HS-27A (cell line): ENCODE results near the gene PARD3B.
A peak's percentile ranks its signal among the peaks of the same experiment; 100 is the strongest.

Experiments
- DNase-seq: peaks from one replicate; pipeline ENCODE4 v3.0.0-alpha.2; 2012; ENCODE audit warnings: low read depth, missing footprints

Gene PARD3B

DNA sequence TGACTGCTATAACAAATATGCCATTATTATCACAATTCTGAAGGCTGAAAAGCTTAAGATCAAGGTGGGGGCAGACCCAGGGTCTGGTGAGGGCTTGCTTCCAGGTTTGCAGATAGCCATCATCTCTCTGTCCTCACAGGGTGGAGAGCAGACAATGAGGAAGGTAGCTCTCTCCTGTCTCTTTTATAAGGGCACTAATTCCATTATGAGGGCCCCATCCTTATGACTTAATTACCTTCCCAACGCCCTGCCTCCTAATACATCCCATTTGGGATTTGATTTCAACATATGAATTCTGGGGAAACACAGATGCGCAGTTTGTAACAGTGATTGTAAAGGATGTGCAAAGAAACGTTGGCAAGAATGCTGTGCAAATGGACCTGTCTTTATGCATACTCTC is 44.8 kb downstream of the PARD3B start:
- no peak for DNase-seq

DNA sequence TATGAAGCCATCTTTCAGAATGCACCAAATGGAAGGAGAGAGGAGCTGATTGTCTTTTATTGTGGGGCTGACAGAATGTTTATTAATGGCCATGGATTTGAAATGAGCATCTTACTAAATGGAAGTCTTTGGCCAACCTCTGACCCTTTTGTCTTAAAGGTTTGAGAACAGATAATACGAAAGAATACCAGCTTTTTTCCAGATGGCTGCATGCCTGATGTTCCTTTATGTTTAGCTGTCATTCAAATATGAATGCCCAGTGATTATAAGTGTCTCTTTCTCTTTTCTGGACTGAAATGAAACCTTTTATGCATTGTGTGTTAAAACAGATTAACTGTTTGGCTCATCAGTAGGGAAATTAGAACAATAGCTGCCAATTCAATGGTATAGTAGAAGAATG is 46.0 kb downstream of the PARD3B start:
- no peak for DNase-seq

GRCh38 chr2:204604061-204604460 is 58.8 kb downstream of the PARD3B start:
- no peak for DNase-seq

DNA sequence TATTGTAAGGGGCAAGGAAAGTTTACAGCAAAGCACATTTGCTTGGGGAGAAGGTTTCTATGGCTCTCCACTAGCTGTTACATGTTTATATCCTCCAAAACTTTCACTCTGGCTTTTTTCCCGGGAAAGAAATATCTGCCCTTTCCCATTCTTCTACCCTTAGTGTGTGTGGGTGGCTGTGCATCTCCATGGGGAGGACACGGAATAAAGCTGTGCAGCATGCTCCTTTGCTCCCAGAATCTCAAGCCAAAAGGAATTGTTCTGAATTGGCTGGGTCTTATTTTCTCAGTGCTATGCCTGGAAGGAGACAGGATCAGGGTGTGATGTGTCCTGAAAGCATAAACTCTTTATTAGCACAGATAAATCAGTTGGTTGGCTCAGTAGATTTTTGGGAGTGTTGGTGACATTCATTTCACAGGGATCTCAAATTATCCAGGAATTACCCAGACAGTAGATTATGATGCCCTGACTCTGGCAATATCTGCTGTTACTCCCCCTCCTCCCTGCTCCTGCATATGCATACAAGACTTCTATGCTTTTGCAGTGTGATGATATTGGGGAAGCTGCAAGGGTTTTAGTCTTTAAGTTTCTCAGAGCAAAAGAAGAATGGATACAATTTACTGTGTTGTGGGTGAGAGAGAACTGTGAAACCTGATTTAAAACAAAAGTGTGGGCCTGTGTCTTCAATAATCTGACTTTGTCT is 63.1 kb downstream of the PARD3B start:
- no peak for DNase-seq

DNA sequence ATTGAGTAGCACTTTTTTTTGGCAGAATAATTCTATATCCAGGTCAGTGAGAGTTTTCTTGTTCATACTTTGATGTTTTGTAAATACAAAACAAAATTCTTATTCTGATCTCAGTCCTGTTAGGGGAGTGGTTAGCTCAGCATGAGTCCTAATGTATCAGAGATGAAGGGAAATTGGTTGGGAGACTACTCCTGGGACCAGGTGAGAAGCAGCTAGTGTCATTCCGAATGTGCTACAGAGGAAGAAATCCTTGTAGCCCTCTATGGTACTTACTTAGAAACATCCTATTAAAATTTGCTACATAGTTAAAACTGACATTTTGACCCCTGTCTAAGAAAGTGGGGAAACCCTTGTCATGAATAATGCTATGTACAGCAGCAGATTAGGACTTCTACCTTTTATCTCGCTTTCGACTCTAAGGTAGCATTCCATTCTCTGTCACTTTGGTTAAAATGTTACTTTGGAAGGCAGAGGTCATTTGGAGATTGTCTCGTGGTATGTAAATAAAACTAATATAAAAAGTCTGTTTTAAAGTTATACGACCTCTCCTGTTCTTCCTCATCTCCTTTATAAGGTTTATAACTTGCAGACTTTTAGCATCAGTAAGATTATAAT is 65.8 kb downstream of the PARD3B start:
- DNase-seq, result no peak

DNA sequence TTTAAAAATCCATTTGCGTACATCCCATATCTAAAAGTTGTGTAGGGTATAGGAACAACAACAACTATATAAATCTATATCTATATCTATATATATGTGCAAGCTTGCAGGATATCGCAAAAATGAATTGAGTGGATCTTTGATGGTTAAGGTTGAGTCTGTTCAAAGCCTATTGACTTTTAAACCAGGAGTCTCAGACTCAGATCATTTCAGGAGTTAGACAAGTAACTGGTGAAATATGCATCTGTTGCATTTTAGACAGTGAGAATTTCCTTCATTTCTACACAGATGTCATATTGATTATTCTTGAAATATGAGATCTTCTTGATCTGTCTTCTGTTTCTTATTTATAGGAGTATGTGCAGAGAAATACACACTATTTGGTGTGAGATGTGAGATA is 66.5 kb downstream of the PARD3B start:
- DNase-seq, result no peak

- DNase-seq, result no peak
Measured at GRCh38 chr2:204613635-204614034, 68.4 kb downstream of the PARD3B start.

DNA sequence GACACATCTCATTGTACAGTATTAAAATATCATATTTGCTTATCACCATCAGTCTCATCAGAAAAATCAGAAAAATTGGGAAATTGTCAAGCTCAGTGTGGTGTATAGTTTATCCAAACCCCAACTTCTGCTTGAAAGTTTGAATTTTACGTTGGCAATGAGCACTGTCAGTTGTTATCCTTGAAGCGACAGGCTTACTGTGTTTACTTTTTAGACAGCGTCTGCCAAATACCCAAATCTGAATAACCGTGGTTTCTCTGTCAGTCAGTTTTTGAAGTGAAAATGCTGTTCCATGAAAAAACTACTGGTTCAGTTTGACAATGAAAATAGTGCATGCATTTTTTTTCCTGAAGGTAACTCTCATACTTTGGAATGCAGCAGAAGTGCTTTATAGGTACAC is 70.2 kb downstream of the PARD3B start:
- DNase-seq, result no peak

- DNase-seq, result peak; percentile 24
Measured at GRCh38 chr2:204625135-204625534, 79.9 kb downstream of the PARD3B start.

DNA sequence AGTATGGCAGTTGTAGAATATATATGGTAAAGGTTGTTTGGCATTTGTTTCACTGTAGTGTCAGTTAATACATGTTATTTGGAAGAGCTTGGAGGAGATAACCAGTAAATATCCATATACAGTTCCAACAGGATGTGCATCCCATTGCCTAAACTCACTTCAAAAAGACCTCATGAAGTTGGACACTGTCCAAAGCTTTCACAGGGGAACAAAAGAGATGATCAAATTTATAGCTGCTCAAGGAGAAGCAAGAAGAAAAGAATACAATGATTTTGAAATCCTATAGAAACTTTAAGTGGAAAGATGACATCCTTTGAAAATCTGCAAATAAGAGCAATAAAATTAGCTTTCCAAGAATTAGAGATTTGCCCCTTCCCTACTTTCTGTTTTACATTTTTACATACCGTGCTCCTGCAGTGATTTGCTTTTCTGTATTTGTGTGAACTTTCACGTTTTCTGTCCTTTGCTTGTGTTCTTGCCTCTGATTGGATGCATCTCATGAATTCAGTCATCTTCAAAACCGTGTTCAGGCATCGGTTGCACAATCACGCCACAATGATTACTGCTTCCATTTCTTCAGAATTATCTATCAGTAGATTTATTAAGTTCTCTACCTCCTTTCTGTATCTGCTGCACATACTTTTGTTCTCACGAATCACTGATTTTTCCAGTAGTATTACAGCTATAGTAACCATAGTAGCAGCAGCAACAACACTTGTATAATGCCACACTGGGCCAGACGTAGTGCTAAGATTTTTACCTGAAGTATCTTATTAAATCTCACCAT is 83.8 kb downstream of the PARD3B start:
- no peak for DNase-seq

DNA sequence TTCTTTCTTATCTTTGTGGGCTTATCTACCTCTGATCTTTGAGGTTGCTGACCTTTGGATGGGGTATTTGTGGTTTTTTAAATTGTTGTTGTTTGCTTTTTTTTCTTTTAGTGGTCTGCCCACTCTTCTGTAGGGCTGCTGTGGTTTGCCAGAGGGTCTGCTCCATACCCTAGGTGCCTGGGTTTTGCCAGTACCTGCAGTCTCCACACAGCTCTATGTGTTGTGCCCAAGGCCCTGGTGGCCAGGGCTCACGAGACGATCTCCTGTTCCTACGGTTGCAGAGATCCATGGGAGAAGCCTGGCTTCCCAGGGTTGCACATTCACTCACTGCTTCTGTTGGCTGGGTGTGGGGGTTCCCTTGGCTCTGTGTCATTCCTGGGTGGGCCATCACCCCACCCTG is 87.1 kb downstream of the PARD3B start:
- no peak for DNase-seq

DNA sequence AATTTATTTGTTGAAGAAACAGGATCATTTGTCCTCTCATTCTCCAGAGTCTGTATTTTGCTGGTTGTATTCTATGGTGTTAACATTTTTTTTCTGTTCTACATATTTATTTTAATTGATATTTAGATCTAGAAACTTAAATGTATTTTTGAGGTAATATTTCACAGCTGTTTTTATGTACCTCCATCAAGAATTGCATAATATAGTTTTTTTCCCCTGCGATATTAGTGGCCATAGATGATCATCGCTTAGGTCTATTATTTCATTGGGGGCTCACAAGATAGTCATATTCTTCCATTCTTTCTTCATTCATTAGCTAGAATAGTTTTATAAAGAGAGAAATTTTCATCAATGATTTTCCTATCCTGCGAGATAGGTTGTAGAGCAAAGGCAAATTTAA is 89.3 kb downstream of the PARD3B start:
- DNase-seq, result no peak

- DNase-seq, result no peak
Measured at GRCh38 chr2:204635478-204635877, 90.2 kb downstream of the PARD3B start.

- DNase-seq, result no peak
Measured at GRCh38 chr2:204638471-204639194, 93.4 kb downstream of the PARD3B start.

DNA sequence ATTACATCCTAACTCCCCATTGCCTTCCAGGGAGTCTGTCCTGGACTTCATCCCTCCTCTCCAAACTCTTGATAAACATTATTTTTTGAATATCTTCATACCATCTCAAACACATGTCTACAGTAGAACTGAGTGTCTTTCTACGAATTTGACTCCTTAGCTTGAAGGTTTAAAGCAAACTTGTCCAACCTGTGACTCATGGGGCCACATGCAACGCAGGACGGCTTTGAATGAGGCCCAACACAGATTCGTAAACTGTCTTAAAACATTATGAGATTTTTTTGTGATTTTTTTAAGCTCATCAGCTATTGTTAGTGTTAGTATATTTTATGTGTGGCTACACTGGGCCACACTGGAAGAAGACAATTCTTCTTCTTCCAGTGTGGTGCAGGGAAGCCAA is 98.1 kb downstream of the PARD3B start:
- no peak for DNase-seq

DNA sequence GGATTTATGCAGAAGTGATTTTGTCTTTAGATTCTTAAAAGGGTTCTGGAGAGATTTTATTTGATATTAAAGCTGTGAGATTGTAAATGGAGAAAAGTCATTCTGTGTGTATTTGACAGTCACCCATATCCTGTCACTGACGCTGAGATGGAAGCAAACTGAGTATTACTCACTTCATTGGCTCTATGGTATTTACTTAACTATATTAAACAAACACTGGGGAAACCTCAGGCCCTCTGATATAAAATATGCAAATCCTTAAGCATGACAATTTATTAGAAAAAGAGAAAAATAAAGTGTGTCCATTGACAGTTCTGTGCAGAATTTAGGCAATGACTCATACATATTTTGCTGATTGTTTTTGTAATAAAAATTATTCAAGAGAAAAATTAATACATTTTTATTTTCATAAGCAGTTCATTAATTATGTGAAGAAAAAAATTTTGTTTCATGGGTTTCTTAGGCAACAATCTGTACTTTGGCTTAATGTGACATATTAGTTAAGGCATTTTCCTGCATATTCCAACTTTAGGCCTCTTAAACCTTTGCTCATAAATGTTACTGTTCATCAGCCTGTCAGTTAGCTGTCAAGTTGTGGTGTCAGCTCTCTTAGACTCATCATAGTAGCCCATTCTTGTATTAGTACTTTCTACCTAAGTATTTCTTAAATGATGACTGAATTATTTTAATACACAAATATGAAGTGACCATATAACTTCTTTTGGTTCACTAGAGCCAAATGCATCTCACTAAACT is 99.9 kb downstream of the PARD3B start:
- peak; percentile 22 for DNase-seq

DNA sequence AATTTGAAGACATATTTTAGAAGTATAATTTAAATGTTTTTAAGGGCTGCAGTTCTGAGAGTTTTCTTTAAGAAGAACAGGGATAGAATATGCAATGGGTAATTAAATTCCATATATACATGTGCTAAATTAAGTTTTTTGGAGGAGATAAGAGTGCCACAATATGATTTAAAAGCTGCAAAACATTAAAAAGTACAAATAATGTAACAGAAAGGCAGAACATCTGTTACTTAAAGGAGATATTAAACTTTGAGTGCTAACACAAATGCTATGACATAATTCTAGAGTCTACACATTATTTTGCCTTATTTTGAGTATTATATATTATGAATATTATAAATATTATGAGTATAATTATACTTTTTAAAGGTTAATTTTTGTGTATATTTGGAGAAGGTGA is 102.4 kb downstream of the PARD3B start:
- no peak for DNase-seq

- DNase-seq, result no peak
Measured at GRCh38 chr2:204650611-204651010, 105.3 kb downstream of the PARD3B start.

- no peak for DNase-seq
Measured at GRCh38 chr2:204652063-204652462, 106.8 kb downstream of the PARD3B start.

DNA sequence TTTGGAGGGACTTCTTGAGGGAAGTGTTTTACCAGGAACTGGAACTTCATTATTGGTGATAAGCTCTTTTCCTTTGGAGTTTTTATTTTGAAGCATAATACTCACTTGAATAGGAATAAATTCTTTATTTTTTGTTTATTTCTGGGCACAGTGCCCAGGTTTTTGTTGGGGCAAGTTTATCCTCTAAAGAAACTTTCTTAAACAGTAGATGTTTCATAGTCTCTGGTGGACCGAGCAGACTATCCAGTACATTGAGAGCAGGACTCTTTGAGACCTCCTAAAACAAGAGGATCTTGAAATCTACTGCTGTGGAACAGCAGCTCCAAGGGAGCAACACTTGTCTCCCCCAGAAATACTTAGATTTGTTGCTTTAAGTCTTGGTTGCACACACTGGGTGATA is 109.4 kb downstream of the PARD3B start:
- DNase-seq, result no peak

DNA sequence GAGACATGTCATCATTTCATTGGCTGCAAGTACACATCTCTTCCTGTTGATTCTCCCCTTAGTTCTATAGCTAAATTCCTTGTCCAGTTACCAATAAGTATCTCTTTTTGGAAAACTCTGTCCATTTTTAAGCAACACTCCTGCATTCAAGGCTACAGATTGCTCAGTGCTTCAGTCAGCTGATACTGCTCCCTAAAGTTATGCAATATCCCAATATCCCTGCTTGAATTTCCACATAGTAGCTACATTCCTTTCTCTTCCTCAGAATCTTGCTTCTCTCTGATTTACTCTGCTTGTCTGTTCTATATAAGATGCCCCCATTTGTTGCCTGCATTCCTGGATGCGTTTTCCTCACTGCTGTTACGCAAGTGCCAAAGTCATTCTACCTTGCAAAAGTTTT is 109.8 kb downstream of the PARD3B start:
- no peak for DNase-seq

- DNase-seq, result no peak
Measured at GRCh38 chr2:204655626-204656025, 110.4 kb downstream of the PARD3B start.
